ENCODE results near the gene CDK17.
A peak's percentile ranks its signal among the peaks of the same experiment; 100 is the strongest.

Gene CDK17

DNA sequence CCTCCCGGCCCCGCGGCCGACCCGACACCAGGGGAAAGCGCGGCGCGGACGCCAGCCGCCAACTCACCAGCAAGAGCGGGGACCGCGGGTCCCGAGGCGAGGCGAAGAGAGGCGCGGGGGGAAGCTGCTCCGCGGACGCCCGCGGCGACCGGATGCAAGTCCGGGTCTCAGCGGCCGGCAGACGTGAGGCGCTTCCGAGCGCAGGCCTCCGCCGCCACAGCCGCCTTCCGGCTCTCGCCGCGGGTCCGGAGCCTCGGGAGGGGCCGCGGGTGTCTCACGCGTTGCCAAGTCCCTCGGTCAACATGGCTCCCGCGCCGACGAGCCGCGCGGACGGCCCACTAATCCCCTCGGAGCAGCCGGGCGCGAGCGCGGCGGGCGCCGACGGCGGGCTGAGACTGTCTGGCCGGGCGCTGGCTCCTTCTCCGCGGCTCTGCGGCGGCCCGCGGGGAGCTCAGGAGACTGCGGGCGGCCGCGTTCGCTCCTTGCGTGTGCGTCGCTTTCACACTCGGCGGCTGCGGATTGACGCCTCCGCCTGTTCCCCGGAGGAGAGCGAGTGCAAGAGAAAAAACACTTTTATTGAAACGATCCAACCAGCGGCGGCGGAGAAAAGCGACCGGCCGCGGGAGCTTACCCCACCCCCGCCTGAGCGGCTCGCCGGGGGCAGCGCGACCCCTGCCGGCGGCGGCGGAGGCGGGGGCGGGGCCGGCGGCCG is at the start of gene CDK17:
Gene CDK17, minus strand, starts transcription at position 521 of the 712 bp plus-strand sequence. CDS start 65,603 bp downstream, outside the sequence.
- ATAC-seq = peak; percentile 67
- TF ChIP-seq ZFP3 (CRISPR knock-in tag; IDR thresholded peaks at IDR 0.05) (peak; percentile 45; the same call in 1 of the 2 replicates), ISL1 (CRISPR knock-in tag; IDR thresholded peaks at IDR 0.05) (no peak)

DNA sequence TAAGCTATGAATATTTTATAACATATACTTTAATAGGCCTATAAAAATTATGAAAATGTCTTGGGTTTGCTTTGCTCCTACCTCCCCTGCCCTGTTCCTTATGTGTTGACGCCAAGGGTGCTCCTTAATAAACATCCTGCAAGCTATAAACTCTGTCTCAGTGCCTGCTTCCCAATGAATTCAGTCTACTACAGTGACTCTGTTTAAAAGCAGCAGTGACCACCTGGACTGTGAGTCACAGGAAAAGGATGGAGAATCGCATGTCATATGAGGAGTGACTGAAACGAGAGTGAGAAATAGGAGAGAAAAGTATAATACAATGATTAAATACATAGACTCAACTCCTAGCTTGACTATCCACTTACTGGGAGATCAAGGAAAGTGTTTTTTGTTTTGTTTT is 48.1 kb upstream of the CDK17 start:
- ATAC-seq = peak; percentile 13; the same call in 1 of the 3 replicates
- TF ChIP-seq ZFP3 (CRISPR knock-in tag; IDR thresholded peaks at IDR 0.05) = no peak
- TF ChIP-seq, protein P1, sequence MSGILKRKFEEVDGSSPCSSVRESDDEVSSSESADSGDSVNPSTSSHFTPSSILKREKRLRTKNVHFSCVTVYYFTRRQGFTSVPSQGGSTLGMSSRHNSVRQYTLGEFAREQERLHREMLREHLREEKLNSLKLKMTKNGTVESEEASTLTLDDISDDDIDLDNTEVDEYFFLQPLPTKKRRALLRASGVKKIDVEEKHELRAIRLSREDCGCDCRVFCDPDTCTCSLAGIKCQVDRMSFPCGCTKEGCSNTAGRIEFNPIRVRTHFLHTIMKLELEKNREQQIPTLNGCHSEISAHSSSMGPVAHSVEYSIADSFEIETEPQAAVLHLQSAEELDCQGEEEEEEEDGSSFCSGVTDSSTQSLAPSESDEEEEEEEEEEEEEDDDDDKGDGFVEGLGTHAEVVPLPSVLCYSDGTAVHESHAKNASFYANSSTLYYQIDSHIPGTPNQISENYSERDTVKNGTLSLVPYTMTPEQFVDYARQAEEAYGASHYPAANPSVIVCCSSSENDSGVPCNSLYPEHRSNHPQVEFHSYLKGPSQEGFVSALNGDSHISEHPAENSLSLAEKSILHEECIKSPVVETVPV (CRISPR knock-in tag; IDR thresholded peaks at IDR 0.05) = no peak

DNA sequence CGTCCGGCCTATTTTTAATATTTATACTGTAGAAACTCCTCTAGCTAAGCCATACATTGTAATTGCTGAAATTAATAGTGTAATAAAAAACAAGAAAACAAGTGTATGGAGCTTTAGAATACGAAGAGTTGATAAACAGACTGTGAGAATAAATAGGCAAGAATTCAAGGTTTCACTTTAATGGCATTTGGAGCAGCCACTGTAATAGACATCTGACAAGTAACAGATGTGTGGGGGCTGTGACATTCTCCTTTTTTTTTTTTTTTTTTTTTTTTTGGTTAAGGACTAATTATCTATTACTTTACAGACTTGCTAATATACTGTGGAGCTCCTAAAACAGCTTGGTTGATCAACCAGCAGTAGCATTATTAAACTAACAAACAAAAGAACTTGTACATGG is 47.0 kb upstream of the CDK17 start:
- TF ChIP-seq SNAI2 (CRISPR knock-in tag; IDR thresholded peaks at IDR 0.05) = no peak
- TF ChIP-seq ISL1 (CRISPR knock-in tag; IDR thresholded peaks at IDR 0.05) = peak; percentile 13; the same call in 1 of the 2 replicates
- no peak for ATAC-seq

DNA sequence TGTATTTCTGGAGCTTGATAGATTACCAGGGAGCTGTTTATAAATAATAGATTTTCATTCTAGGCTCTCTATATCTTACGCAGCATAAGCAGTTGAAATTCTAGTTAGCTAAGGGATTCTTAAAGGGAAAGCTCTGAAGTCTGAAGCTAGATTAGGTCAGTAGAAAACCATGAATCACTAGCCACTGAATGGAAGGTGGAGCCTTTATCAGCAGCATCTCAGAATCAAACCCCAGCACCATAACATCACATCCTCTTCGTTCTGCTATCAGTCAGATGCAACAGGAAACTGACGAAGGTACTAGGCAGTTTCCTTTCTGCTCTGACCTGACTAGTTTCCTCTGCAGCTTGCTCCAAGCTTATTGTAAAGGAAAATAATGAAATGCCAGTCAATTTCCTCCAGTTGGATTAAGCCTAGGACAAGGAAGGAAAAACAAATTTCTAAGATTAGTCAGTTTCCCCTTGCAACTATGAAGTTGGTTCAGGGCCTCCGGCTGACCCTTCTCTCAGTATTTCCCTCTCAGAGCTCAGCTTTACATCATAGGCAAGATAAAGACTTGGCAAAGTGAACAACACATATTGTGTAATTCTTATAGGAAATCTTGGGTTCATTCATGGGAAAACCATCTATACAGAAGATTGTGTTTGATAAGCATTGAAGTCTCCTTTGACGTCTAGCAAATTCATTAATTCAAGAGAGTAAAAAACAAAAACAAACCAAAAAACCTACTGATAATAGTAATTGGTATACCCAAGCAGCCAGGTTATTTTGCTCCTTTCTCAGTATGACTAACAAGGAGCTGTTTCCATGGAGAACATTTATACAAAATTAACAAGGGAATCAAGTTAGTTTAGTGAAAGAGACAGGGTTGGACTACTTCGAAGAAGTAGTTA is 45.7 kb upstream of the CDK17 start:
- ATAC-seq = peak; percentile 94
- TF ChIP-seq OSR1 (CRISPR knock-in tag; IDR thresholded peaks at IDR 0.05) (no peak), ZNF8 (CRISPR knock-in tag; IDR thresholded peaks at IDR 0.05) (no peak), ESRRG (CRISPR knock-in tag; IDR thresholded peaks at IDR 0.05) (no peak), BACH2 (CRISPR knock-in tag; IDR thresholded peaks at IDR 0.05; ENCODE audit: borderline replicate concordance) (no peak)

DNA sequence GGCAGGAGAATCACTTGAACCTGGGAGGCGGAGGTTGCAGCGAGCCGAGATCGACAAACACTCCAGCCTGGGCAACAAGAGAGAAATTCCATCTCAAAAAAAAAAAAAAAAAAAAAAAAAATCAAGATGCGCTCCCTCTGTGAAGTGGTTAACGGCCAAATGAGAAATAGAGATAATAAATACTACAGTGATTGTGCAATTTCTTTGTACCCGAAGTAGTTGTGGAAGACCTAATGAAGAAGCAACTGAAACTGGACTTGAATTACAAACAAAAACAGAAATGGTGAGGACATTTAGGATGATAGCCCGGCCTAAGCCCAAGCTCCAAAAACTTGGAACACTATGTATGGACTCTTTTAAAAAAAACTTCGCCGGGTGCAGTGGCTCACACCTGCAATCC is 44.2 kb upstream of the CDK17 start:
- TF ChIP-seq SNAI2 (CRISPR knock-in tag; IDR thresholded peaks at IDR 0.05) = no peak
- no peak for TF ChIP-seq TCF4 (CRISPR knock-in tag; IDR thresholded peaks at IDR 0.05; ENCODE audit: borderline replicate concordance)
- TF ChIP-seq, protein P2, sequence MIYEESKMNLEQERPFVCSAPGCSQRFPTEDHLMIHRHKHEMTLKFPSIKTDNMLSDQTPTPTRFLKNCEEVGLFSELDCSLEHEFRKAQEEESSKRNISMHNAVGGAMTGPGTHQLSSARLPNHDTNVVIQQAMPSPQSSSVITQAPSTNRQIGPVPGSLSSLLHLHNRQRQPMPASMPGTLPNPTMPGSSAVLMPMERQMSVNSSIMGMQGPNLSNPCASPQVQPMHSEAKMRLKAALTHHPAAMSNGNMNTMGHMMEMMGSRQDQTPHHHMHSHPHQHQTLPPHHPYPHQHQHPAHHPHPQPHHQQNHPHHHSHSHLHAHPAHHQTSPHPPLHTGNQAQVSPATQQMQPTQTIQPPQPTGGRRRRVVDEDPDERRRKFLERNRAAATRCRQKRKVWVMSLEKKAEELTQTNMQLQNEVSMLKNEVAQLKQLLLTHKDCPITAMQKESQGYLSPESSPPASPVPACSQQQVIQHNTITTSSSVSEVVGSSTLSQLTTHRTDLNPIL (CRISPR knock-in tag; IDR thresholded peaks at IDR 0.05; ENCODE audit: low read depth) = no peak
- TF ChIP-seq, protein P3, sequence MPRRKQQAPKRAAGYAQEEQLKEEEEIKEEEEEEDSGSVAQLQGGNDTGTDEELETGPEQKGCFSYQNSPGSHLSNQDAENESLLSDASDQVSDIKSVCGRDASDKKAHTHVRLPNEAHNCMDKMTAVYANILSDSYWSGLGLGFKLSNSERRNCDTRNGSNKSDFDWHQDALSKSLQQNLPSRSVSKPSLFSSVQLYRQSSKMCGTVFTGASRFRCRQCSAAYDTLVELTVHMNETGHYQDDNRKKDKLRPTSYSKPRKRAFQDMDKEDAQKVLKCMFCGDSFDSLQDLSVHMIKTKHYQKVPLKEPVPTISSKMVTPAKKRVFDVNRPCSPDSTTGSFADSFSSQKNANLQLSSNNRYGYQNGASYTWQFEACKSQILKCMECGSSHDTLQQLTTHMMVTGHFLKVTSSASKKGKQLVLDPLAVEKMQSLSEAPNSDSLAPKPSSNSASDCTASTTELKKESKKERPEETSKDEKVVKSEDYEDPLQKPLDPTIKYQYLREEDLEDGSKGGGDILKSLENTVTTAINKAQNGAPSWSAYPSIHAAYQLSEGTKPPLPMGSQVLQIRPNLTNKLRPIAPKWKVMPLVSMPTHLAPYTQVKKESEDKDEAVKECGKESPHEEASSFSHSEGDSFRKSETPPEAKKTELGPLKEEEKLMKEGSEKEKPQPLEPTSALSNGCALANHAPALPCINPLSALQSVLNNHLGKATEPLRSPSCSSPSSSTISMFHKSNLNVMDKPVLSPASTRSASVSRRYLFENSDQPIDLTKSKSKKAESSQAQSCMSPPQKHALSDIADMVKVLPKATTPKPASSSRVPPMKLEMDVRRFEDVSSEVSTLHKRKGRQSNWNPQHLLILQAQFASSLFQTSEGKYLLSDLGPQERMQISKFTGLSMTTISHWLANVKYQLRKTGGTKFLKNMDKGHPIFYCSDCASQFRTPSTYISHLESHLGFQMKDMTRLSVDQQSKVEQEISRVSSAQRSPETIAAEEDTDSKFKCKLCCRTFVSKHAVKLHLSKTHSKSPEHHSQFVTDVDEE (CRISPR knock-in tag; IDR thresholded peaks at IDR 0.05) = no peak
- TF ChIP-seq ESRRG (CRISPR knock-in tag; IDR thresholded peaks at IDR 0.05) = no peak
- TF ChIP-seq, protein P4, sequence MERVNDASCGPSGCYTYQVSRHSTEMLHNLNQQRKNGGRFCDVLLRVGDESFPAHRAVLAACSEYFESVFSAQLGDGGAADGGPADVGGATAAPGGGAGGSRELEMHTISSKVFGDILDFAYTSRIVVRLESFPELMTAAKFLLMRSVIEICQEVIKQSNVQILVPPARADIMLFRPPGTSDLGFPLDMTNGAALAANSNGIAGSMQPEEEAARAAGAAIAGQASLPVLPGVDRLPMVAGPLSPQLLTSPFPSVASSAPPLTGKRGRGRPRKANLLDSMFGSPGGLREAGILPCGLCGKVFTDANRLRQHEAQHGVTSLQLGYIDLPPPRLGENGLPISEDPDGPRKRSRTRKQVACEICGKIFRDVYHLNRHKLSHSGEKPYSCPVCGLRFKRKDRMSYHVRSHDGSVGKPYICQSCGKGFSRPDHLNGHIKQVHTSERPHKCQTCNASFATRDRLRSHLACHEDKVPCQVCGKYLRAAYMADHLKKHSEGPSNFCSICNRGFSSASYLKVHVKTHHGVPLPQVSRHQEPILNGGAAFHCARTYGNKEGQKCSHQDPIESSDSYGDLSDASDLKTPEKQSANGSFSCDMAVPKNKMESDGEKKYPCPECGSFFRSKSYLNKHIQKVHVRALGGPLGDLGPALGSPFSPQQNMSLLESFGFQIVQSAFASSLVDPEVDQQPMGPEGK (CRISPR knock-in tag; IDR thresholded peaks at IDR 0.05; ENCODE audit: borderline replicate concordance) = no peak
- TF ChIP-seq ZFP3 (CRISPR knock-in tag; IDR thresholded peaks at IDR 0.05) = no peak
- no peak for TF ChIP-seq ZNF8 (CRISPR knock-in tag; IDR thresholded peaks at IDR 0.05)
- TF ChIP-seq PPARA (CRISPR knock-in tag; IDR thresholded peaks at IDR 0.05; ENCODE audit: borderline replicate concordance) = no peak
- no peak for TF ChIP-seq ISL1 (CRISPR knock-in tag; IDR thresholded peaks at IDR 0.05)
- no peak for TF ChIP-seq RARB (CRISPR knock-in tag; IDR thresholded peaks at IDR 0.05)
- TF ChIP-seq GLIS3 (CRISPR knock-in tag; IDR thresholded peaks at IDR 0.05) = no peak
- TF ChIP-seq ZC3H10 (CRISPR knock-in tag; IDR thresholded peaks at IDR 0.05) = no peak
- TF ChIP-seq, protein P5, sequence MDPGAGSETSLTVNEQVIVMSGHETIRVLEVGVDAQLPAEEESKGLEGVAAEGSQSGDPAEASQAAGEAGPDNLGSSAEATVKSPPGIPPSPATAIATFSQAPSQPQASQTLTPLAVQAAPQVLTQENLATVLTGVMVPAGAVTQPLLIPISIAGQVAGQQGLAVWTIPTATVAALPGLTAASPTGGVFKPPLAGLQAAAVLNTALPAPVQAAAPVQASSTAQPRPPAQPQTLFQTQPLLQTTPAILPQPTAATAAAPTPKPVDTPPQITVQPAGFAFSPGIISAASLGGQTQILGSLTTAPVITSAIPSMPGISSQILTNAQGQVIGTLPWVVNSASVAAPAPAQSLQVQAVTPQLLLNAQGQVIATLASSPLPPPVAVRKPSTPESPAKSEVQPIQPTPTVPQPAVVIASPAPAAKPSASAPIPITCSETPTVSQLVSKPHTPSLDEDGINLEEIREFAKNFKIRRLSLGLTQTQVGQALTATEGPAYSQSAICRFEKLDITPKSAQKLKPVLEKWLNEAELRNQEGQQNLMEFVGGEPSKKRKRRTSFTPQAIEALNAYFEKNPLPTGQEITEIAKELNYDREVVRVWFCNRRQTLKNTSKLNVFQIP (CRISPR knock-in tag; IDR thresholded peaks at IDR 0.05; ENCODE audit: borderline replicate concordance, low read depth) = no peak
- no peak for TF ChIP-seq CSDC2 (CRISPR knock-in tag; IDR thresholded peaks at IDR 0.05)
- TF ChIP-seq, protein P1 (CRISPR knock-in tag; IDR thresholded peaks at IDR 0.05) = no peak
- TF ChIP-seq OSR1 (CRISPR knock-in tag; IDR thresholded peaks at IDR 0.05) = no peak
- TF ChIP-seq ARNTL (CRISPR knock-in tag; IDR thresholded peaks at IDR 0.05; ENCODE audit: borderline replicate concordance, low read depth) = no peak
- no peak for TF ChIP-seq BACH2 (CRISPR knock-in tag; IDR thresholded peaks at IDR 0.05; ENCODE audit: borderline replicate concordance)
- no peak for ATAC-seq
